Activated naive CD4-positive, alpha-beta T cell treated with anti-CD3 and anti-CD28 coated beads, Interleukin-2, amount 50 U/mL, for 16 hours (primary cell): ENCODE data around the gene EPHB2.
"Not testable (repeated sequence)": the region's sequence is repeated elsewhere in the genome, so short reads cannot be mapped to it uniquely, and the experiment has no call there.

Experiments used
- DNase-seq: peaks from one replicate; pipeline ENCODE4 v3.0.0-alpha.2; 2020

The EPHB2 gene

GRCh38 chr1:22691031-22691753, 19.4 kb upstream of the EPHB2 start:
- DNase-seq: no peak

GRCh38 chr1:22694172-22694571, 16.5 kb upstream of the EPHB2 start:
- no peak for DNase-seq

GRCh38 chr1:22696610-22697009, 14.0 kb upstream of the EPHB2 start:
- DNase-seq: no peak

- DNase-seq: no peak
These were observed 12.7 kb upstream of the EPHB2 start for GRCh38 chr1:22697980-22698379.

- DNase-seq: no peak
These were observed 10.7 kb upstream of the EPHB2 start for GRCh38 chr1:22699681-22700520.

- no peak for DNase-seq
These were observed 8.1 kb upstream of the EPHB2 start for GRCh38 chr1:22702296-22703085.

GRCh38 chr1:22704440-22705067, 6.1 kb upstream of the EPHB2 start:
- peak; percentile 82 for DNase-seq

- no peak for DNase-seq
These were observed 5.1 kb upstream of the EPHB2 start for GRCh38 chr1:22705586-22705985.

- DNase-seq: not testable (repeated sequence)
These were observed 4.5 kb upstream of the EPHB2 start for GRCh38 chr1:22706100-22706499.

GRCh38 chr1:22708777-22709176, 1.9 kb upstream of the EPHB2 start:
- no peak for DNase-seq

- DNase-seq: no peak
These were observed 1.4 kb upstream of the EPHB2 start for GRCh38 chr1:22709227-22709626.

GRCh38 chr1:22709891-22710700, 543 bp upstream of the EPHB2 start:
- DNase-seq: peak; percentile 56

- no peak for DNase-seq
These were observed 432 bp downstream of the EPHB2 start for GRCh38 chr1:22711071-22711470.

- no peak for DNase-seq
These were observed 1.2 kb downstream of the EPHB2 start for GRCh38 chr1:22711591-22712501.

- DNase-seq: no peak
These were observed 2.0 kb downstream of the EPHB2 start for GRCh38 chr1:22712502-22713271.

- DNase-seq: no peak
These were observed 3.8 kb downstream of the EPHB2 start for GRCh38 chr1:22714455-22714854.

- no peak for DNase-seq
These were observed 6.6 kb downstream of the EPHB2 start for GRCh38 chr1:22717037-22717760.

- no peak for DNase-seq
These were observed 10.7 kb downstream of the EPHB2 start for GRCh38 chr1:22721122-22721873.
